Activated T-helper 1 cell treated with anti-CD3 and anti-CD28 coated beads, Interleukin-12 subunit alpha, Interleukin-12 subunit beta, Interleukin-2, Interleukin-4 antibody, amounts not matched to agents 30 ng/mL and 10 ng/mL and 1 ng/mL, durations not matched to agents 14 hours and 24 hours and 36 hours (primary cell): ENCODE results near the gene RNU1-4. TPM values are rescaled to one million over a fixed set of nuclear protein-coding genes. Genes with fewer than 3 reads are reported as not detected.
"Not testable (repeated sequence)": the region's sequence is repeated elsewhere in the genome, so short reads cannot be mapped to it uniquely, and the experiment has no call there.

ENCODE experiments used
- DNase-seq: peaks from one replicate; pipeline ENCODE4 v3.0.0; 2021; ENCODE audit warnings: low spot score
- H3K27ac Mint-ChIP-seq: one replicate; pipeline ENCODE4 v1.8.0; 2021; ENCODE audit warnings: mild to moderate bottlenecking, mixed read lengths
- H3K27me3 Mint-ChIP-seq: one replicate; pipeline ENCODE4 v1.8.0; 2022; ENCODE audit warnings: mild to moderate bottlenecking, moderate library complexity, mixed read lengths; ENCODE audit not compliant: insufficient read depth
- H3K36me3 Mint-ChIP-seq: one replicate; pipeline ENCODE4 v1.8.0; 2021; ENCODE audit warnings: low read depth, mixed read lengths
- H3K4me1 Mint-ChIP-seq: one replicate; pipeline ENCODE4 v1.8.0; 2021; ENCODE audit warnings: low read depth, mixed read lengths
- H3K4me3 Mint-ChIP-seq: one replicate; pipeline ENCODE4 v1.8.0; 2021; ENCODE audit warnings: mild to moderate bottlenecking, moderate library complexity, mixed read lengths
- H3K9me3 Mint-ChIP-seq: one replicate; pipeline ENCODE4 v1.8.0; 2021; ENCODE audit warnings: mixed read lengths
- intact Hi-C: fragments of 100-400 bp; cut with micrococcal nuclease; formaldehyde crosslinking; loops from one replicate; pipeline ENCODE4 v1.15.1; 2024
- total RNA-seq: library from RNA; stranded (reverse); gene quantifications from 2 replicates; pipeline ENCODE4 v1.2.3, GENCODE V29; 2022

RNU1-4 gene
- 2,178 and 3,041 TPM in 2 replicates for total RNA-seq

GRCh38 chr1:16740047-16740964, at the start of gene RNU1-4:
Gene RNU1-4 (plus strand): TSS chr1:16740516.
- H3K4me1 Mint-ChIP-seq, H3K4me3 Mint-ChIP-seq, H3K36me3 Mint-ChIP-seq, H3K9me3 Mint-ChIP-seq, DNase-seq, H3K27ac Mint-ChIP-seq, intact Hi-C loops, H3K27me3 Mint-ChIP-seq: not testable (repeated sequence)

GRCh38 chr1:16690971-16691682, 49.2 kb upstream of the RNU1-4 start:
- H3K9me3 Mint-ChIP-seq, H3K4me3 Mint-ChIP-seq, H3K27me3 Mint-ChIP-seq, H3K27ac Mint-ChIP-seq, intact Hi-C loops, H3K4me1 Mint-ChIP-seq, H3K36me3 Mint-ChIP-seq, DNase-seq: not testable (repeated sequence)

- H3K27me3 Mint-ChIP-seq, DNase-seq, H3K36me3 Mint-ChIP-seq, H3K4me1 Mint-ChIP-seq, H3K4me3 Mint-ChIP-seq, H3K9me3 Mint-ChIP-seq, H3K27ac Mint-ChIP-seq, intact Hi-C loops: not testable (repeated sequence)
Measured at GRCh38 chr1:16692283-16692682, 48.0 kb upstream of the RNU1-4 start.

- DNase-seq, H3K27me3 Mint-ChIP-seq, intact Hi-C loops, H3K4me3 Mint-ChIP-seq, H3K27ac Mint-ChIP-seq, H3K4me1 Mint-ChIP-seq, H3K9me3 Mint-ChIP-seq, H3K36me3 Mint-ChIP-seq: not testable (repeated sequence)
Measured at GRCh38 chr1:16692717-16693448, 47.4 kb upstream of the RNU1-4 start.

GRCh38 chr1:16693449-16694307, 46.6 kb upstream of the RNU1-4 start:
- H3K4me1 Mint-ChIP-seq, result not testable (repeated sequence)

GRCh38 chr1:16694308-16694702, 46.0 kb upstream of the RNU1-4 start:
- H3K27ac Mint-ChIP-seq, H3K27me3 Mint-ChIP-seq, H3K9me3 Mint-ChIP-seq, intact Hi-C loops, H3K4me3 Mint-ChIP-seq, H3K36me3 Mint-ChIP-seq, DNase-seq, H3K4me1 Mint-ChIP-seq: not testable (repeated sequence)

More at GRCh38 chr1:16693449-16694307, 46.6 kb upstream of the RNU1-4 start:
- DNase-seq, intact Hi-C loops, H3K27me3 Mint-ChIP-seq, H3K27ac Mint-ChIP-seq, H3K9me3 Mint-ChIP-seq, H3K36me3 Mint-ChIP-seq, H3K4me3 Mint-ChIP-seq: not testable (repeated sequence)

GRCh38 chr1:16696507-16697150, 43.7 kb upstream of the RNU1-4 start:
- H3K9me3 Mint-ChIP-seq, intact Hi-C loops, H3K4me3 Mint-ChIP-seq, H3K27ac Mint-ChIP-seq, H3K4me1 Mint-ChIP-seq, DNase-seq, H3K36me3 Mint-ChIP-seq, H3K27me3 Mint-ChIP-seq: not testable (repeated sequence)

GRCh38 chr1:16697152-16697551, 43.2 kb upstream of the RNU1-4 start:
- DNase-seq, intact Hi-C loops, H3K4me3 Mint-ChIP-seq, H3K36me3 Mint-ChIP-seq, H3K9me3 Mint-ChIP-seq, H3K4me1 Mint-ChIP-seq, H3K27ac Mint-ChIP-seq, H3K27me3 Mint-ChIP-seq: not testable (repeated sequence)

- H3K9me3 Mint-ChIP-seq, DNase-seq, intact Hi-C loops, H3K4me1 Mint-ChIP-seq, H3K27me3 Mint-ChIP-seq, H3K36me3 Mint-ChIP-seq, H3K4me3 Mint-ChIP-seq, H3K27ac Mint-ChIP-seq: not testable (repeated sequence)
Measured at GRCh38 chr1:16699440-16699839, 40.9 kb upstream of the RNU1-4 start.

- H3K4me3 Mint-ChIP-seq, intact Hi-C loops, DNase-seq, H3K9me3 Mint-ChIP-seq, H3K4me1 Mint-ChIP-seq, H3K27ac Mint-ChIP-seq, H3K27me3 Mint-ChIP-seq, H3K36me3 Mint-ChIP-seq: not testable (repeated sequence)
Measured at GRCh38 chr1:16700138-16700895, 40.0 kb upstream of the RNU1-4 start.

- H3K4me3 Mint-ChIP-seq, intact Hi-C loops, H3K27ac Mint-ChIP-seq, H3K27me3 Mint-ChIP-seq, H3K9me3 Mint-ChIP-seq, DNase-seq, H3K36me3 Mint-ChIP-seq, H3K4me1 Mint-ChIP-seq: not testable (repeated sequence)
Measured at GRCh38 chr1:16701189-16701588, 39.1 kb upstream of the RNU1-4 start.
